Naive B cell (primary cell): ENCODE results near the gene MEF2D. TPM values are rescaled to one million over a fixed set of nuclear protein-coding genes. Genes with fewer than 3 reads are reported as not detected.

Source experiments
- ATAC-seq, 2 donors: fragments of 150-1000 bp; cut with Tn5 transposase; 2 replicates each; pipeline ENCODE4 v1.10.0; 2021; ENCODE audit warnings: low read depth in 2 of 2, mild to moderate bottlenecking in 2 of 2, moderate library complexity in 2 of 2
- DNase-seq: peaks from one replicate; pipeline ENCODE4 v3.0.0; 2022
- H3K27ac Mint-ChIP-seq, 6 donors: one replicate each; pipeline ENCODE4 v1.8.0; 2020 to 2022; ENCODE audit warnings: mild to moderate bottlenecking in 6 of 6, mixed read lengths in 6 of 6, moderate library complexity in 5 of 6, inconsistent platforms in 2 of 6
- H3K27me3 Mint-ChIP-seq, 3 donors: one replicate each; pipeline ENCODE4 v1.8.0; 2021 to 2022; ENCODE audit warnings: mixed read lengths in 3 of 3, mild to moderate bottlenecking in 1 of 3
- H3K36me3 Mint-ChIP-seq, 2 donors: one replicate each; pipeline ENCODE4 v1.8.0; 2020 to 2022; ENCODE audit warnings: mixed read lengths in 2 of 2, inconsistent platforms in 1 of 2, mild to moderate bottlenecking in 1 of 2
- H3K4me1 Mint-ChIP-seq, 3 donors: one replicate each; pipeline ENCODE4 v1.8.0; 2020 to 2022; ENCODE audit warnings: mixed read lengths in 3 of 3, inconsistent platforms in 1 of 3, mild to moderate bottlenecking in 1 of 3, moderate library complexity in 1 of 3
- H3K4me3 Mint-ChIP-seq, 8 donors: one replicate each; pipeline ENCODE4 v1.8.0; 2020 to 2022; ENCODE audit warnings: mild to moderate bottlenecking in 8 of 8, mixed read lengths in 8 of 8, moderate library complexity in 8 of 8, inconsistent platforms in 2 of 8
- H3K9me3 Mint-ChIP-seq, 7 donors: one replicate each; pipeline ENCODE4 v1.8.0; 2020 to 2022; ENCODE audit warnings: mixed read lengths in 7 of 7, mild to moderate bottlenecking in 5 of 7, inconsistent platforms in 2 of 7, moderate library complexity in 1 of 7
- polyA plus RNA-seq, 6 donors: library from polyadenylated mRNA; unstranded; fragments of 300-500 nt; fragmentation: Illumina TruSeq; gene quantifications; one replicate each; pipeline ENCODE4 v1.2.3, GENCODE V29; 2021; ENCODE audit warnings: low read depth in 6 of 6

MEF2D gene
- polyA plus RNA-seq, 6 donors from 2014 or later = 6.9 to 15.8 (median 9.1) TPM

DNA sequence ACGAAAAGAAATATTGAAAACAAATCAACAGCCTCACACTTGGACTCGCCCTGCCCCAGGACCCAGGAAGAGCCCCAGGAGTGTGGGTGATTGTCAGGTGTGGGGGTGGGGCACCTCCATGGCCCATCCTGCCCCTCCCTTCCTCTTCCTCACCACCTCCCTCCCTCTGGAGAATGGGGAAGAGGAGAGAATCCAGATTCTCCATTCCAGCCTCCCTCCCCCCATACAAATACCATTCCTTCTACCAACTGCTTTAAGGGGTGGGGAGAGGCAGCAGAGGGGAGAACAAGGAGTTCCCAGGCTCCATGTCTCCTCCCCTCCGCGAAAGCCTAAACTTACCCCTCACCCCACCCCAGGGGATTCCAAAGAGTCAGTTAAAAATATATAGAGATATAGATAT, 36.7 kb downstream of the MEF2D start:
- no peak for DNase-seq
- Mint-ChIP-seq H3K36me3 (peaks cover 5 to 14% of the 10 kb centered on the region in 2 donors), H3K9me3 (no peaks in the 10 kb centered on the region), H3K4me1 (peaks cover 6 to 24% (median 8%) of the 10 kb centered on the region in 3 donors), H3K27me3 (no peaks in the 10 kb centered on the region), H3K4me3 (peak overlapping the region in 1 of 8 donors; percentile 2), H3K27ac (peak overlapping the region in 2 of 6 donors; percentile 33 to 78)
- no peak for ATAC-seq

DNA sequence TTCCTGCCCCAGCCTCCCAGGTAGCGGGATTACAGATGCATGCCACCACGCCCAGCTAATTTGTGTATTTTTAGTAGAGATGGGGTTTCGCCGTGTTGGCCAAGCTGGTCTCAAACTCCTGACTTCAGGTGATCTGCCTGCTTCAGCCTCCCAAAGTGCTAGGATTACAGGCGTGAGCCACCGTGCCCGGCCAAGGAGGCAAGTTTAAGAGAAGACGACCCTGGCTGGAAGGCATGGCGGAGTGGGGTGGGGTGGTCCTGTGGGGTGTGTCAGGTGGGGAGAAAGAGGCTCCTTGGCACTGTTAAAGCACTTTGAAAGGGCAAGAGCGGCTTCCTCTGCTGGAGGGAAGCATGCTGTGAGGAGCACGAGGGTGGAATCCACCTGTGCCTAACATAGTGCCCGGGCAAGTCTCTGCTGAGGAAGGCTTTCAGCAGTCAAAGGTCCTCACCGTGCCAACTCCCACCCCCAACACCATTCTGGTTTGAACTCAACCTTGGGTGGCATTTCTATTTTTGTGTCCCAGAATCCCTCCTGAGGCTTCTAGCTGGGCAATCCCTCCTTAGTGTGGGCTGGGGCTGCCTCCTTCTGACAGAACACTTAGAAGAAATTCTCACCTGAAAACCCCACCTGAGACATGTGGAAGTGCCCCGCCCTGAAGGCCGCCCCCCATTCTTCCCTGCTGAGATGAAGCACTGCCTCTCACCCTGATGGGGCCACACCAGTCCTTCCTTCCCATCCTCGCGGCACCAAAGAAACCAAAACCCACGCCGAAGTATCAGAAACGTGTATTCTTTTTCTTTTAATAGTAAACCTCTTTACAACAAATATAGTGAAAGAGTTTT, 37.4 kb downstream of the MEF2D start:
- peaks cover 5 to 7% of the 10 kb centered on the region in 2 donors for H3K36me3 Mint-ChIP-seq
- ATAC-seq = no peak
- H3K27ac Mint-ChIP-seq = peak overlapping the region in 3 of 6 donors; percentile 78 to 79 (median 78)
- peak overlapping the region in 1 of 8 donors; percentile 2 for H3K4me3 Mint-ChIP-seq
- no peaks in the 10 kb centered on the region for H3K9me3 Mint-ChIP-seq
- peaks cover 6 to 22% (median 8%) of the 10 kb centered on the region in 3 donors for H3K4me1 Mint-ChIP-seq
- DNase-seq = no peak
- no peaks in the 10 kb centered on the region for H3K27me3 Mint-ChIP-seq

GRCh38 chr1:156461781-156462647, 38.6 kb downstream of the MEF2D start:
- Mint-ChIP-seq H3K4me3 (no peak overlapping the region), H3K9me3 (no peaks in the 10 kb centered on the region), H3K36me3 (peaks cover 0 to 5% of the 10 kb centered on the region in 2 donors), H3K27me3 (no peaks in the 10 kb centered on the region), H3K4me1 (peaks cover 10 to 24% (median 19%) of the 10 kb centered on the region in 3 donors), H3K27ac (peak overlapping the region; percentile 4 to 91 (median 40))
- DNase-seq = no peak
- no peak for ATAC-seq

DNA sequence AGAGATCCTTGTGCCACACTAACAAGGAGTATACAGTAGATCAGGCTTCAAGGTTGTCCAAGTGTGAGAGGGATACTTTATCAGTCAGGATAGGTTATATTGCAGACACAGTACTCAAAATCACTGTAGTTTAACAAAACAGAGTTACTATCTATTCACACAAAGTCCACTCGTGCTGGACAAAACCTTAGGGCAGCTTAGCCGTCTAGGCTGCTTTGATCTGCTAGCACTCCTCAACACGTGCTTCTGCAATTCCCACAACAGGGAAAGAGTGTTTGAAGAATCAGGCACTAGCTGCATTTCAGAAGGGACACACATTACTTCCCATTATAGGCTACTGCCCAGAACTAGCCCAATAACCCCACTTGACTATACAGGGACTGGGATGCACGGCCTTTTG, 39.5 kb downstream of the MEF2D start:
- H3K27me3 Mint-ChIP-seq = no peaks in the 10 kb centered on the region
- no peak overlapping the region for H3K4me3 Mint-ChIP-seq

DNA sequence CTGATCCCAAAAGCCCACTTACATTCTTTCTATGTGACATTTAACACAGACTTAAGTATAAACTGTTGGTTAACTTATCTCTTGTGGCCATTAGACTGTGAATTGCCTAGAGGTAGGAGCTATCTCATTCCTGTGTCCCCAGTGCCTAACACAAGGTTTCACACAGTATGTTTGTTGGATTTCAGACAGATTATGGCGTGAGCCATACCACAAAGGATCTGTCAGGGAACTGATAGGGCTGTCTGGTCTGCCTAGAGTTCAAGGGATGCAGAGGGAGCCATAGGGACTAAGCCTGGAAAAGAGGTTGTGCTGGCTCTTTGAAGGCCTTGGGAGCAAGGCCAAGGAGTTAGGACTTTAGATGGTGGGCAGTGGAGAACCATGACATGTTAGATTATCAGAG, 40.0 kb downstream of the MEF2D start:
- ATAC-seq (no peak), DNase-seq (no peak)
- peaks cover 19 to 26% (median 24%) of the 10 kb centered on the region in 3 donors for H3K4me1 Mint-ChIP-seq
- no peaks in the 10 kb centered on the region for H3K9me3 Mint-ChIP-seq
- no peaks in the 10 kb centered on the region for H3K27me3 Mint-ChIP-seq
- peaks cover 0 to 4% of the 10 kb centered on the region in 2 donors for H3K36me3 Mint-ChIP-seq
- peak overlapping the region; percentile 12 to 83 (median 71) for H3K27ac Mint-ChIP-seq
- H3K4me3 Mint-ChIP-seq = no peak overlapping the region

More for the DNA sequence above, 39.5 kb downstream of the MEF2D start:
- Mint-ChIP-seq H3K36me3 (peaks cover 0 to 5% of the 10 kb centered on the region in 2 donors), H3K27ac (peak overlapping the region in 4 of 6 donors; percentile 71 to 91 (median 73)), H3K4me1 (peaks cover 19 to 26% (median 26%) of the 10 kb centered on the region in 3 donors), H3K9me3 (no peaks in the 10 kb centered on the region)
- no peak for ATAC-seq
- no peak for DNase-seq

DNA sequence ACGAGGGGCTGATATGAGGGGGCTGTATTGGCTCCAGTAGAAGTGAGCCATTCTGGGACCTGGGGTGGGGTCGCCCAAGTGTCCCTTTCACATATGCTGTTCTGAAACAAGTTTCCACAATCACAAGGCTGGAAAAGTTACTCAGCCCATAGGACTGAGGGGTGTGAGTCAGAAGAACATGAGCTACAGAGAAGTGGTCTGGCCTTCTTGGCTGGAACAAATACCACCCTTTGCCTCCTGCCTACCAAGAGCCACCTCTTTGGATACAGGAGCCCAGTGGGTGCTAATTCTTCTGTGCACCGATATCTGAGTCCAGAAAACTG, 42.4 kb downstream of the MEF2D start:
- Mint-ChIP-seq H3K36me3 (no peaks in the 10 kb centered on the region), H3K27ac (peak overlapping the region; percentile 99 to 100 (median 100)), H3K9me3 (no peaks in the 10 kb centered on the region), H3K4me1 (peaks cover 13 to 18% (median 13%) of the 10 kb centered on the region in 3 donors), H3K4me3 (peak overlapping the region in 3 of 8 donors; percentile 56 to 92 (median 73)), H3K27me3 (no peaks in the 10 kb centered on the region)
- ATAC-seq = no peak
- no peak for DNase-seq

GRCh38 chr1:156456625-156457465, 43.7 kb downstream of the MEF2D start:
- H3K36me3 Mint-ChIP-seq = no peaks in the 10 kb centered on the region
- peak overlapping the region; percentile 99 to 100 (median 100) for H3K27ac Mint-ChIP-seq
- peaks cover 13 to 18% (median 13%) of the 10 kb centered on the region in 3 donors for H3K4me1 Mint-ChIP-seq
- DNase-seq (peak; percentile 97), ATAC-seq (peak; percentile 80 to 83)
- no peaks in the 10 kb centered on the region for H3K27me3 Mint-ChIP-seq
- no peaks in the 10 kb centered on the region for H3K9me3 Mint-ChIP-seq
- peak overlapping the region; percentile 92 to 97 (median 95) for H3K4me3 Mint-ChIP-seq

- DNase-seq (no peak), ATAC-seq (no peak)
- Mint-ChIP-seq H3K9me3 (no peaks in the 10 kb centered on the region), H3K27me3 (peaks cover 0 to 5% (median 0%) of the 10 kb centered on the region in 3 donors), H3K4me3 (peak overlapping the region in 1 of 8 donors; percentile 47), H3K27ac (peak overlapping the region in 2 of 6 donors; percentile 87 to 100), H3K36me3 (no peaks in the 10 kb centered on the region), H3K4me1 (peaks cover 13 to 18% (median 13%) of the 10 kb centered on the region in 3 donors)
Observed at GRCh38 chr1:156455362-156455761, 45.2 kb downstream of the MEF2D start.

DNA sequence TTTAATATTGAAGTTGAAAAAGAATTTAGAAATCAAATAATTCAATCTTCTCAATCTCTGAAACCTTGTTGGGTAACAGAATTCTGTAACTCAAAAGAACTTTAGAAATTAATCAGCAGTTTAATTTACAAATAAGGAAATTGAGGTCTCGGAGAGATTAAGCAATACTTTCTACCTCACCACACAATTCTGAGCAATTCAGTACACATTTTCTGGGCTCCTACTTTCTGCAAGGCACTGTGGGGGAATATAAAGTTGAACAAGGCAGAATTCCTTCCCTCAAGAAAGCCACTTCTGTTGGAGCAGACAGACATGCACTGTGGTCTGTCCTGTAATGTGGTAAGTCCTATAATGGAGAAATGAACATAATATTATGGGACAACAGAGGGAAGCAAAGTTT, 47.7 kb downstream of the MEF2D start:
- H3K36me3 Mint-ChIP-seq = no peaks in the 10 kb centered on the region
- peaks cover 8 to 18% (median 14%) of the 10 kb centered on the region in 3 donors for H3K27me3 Mint-ChIP-seq
- DNase-seq (no peak), ATAC-seq (no peak)
- no peak overlapping the region for H3K27ac Mint-ChIP-seq
- H3K9me3 Mint-ChIP-seq = no peaks in the 10 kb centered on the region
- no peak overlapping the region for H3K4me3 Mint-ChIP-seq
- peaks cover 13 to 16% (median 13%) of the 10 kb centered on the region in 3 donors for H3K4me1 Mint-ChIP-seq

DNA sequence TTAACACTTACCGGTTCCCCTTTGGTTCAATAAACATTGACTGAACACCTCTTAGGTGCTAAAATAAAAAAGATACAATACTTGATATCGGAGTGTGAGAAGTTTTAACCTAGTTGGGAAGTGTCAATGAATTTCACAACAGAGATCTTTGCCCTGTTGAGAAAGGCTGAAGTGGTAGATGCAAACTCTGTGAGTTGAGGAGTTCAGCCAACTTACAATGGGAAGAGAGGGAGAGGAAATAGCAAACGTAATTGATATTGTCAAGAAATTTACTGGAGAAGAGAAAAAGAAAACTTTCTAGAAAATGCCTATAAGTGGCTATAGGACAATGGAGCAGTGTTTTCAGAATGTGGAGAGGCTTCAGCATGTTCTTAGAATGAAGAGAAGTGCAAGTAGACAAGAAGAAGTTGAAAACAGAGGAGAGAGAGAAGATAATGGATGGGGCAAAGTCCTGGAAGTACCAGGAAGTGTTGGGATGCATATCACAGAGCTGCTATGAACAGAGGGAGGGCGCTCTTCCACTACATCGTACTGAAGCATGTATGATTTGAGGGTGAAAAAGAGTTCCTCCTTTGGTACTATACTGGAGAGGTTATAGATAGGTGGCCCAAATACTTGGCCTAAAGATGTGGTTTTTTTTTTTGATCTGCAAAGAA, 48.9 kb downstream of the MEF2D start:
- DNase-seq = no peak
- H3K27ac Mint-ChIP-seq = no peak overlapping the region
- no peaks in the 10 kb centered on the region for H3K36me3 Mint-ChIP-seq
- H3K4me1 Mint-ChIP-seq = peaks cover 4 to 5% (median 5%) of the 10 kb centered on the region in 3 donors
- ATAC-seq = no peak
- no peaks in the 10 kb centered on the region for H3K9me3 Mint-ChIP-seq
- peaks cover 20 to 24% (median 21%) of the 10 kb centered on the region in 3 donors for H3K27me3 Mint-ChIP-seq
- peak overlapping the region in 1 of 8 donors; percentile 20 for H3K4me3 Mint-ChIP-seq

DNA sequence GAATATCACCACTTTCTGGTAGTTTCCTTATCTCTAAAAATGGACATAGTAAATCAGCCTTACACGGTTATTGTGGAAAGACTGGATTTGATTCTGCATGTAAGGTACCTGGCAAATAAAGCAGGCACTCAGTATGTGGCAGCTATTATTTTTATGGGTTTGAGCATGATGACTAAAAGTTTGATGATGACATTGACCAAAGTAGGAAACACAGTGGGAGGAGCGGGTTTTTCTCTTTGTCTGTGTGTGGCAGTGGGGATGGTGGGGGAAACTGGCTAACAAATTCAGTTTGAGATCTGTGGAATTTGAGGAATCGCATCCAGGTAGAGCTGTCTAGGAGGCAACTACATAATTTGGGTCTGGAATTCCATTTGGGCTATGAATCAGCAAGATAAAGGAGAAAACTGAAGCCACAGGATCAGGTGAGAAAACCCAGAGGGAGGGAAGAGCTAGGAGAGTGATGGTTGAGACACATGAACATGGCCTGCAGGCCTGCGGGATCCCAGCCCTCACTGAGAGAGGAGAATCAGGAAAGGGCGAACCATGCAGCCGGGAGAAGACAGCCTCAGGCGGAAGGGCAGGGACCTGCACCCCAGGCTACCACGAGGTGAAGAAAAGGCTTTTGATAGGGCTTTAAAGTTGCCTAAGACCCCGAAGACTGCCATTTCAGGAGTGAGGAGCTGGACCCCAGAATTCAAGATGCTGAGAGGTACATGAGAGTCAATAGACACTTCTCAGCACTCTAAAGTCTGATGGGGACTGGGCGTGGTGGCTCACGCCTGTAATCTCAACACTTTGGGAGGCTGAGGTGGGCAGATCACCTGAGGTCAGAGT, 52.2 kb downstream of the MEF2D start:
- H3K27ac Mint-ChIP-seq = no peak overlapping the region
- peak overlapping the region in 1 of 8 donors; percentile 51 for H3K4me3 Mint-ChIP-seq
- DNase-seq (no peak), ATAC-seq (no peak)
- no peaks in the 10 kb centered on the region for H3K36me3 Mint-ChIP-seq
- peaks cover 45 to 53% (median 45%) of the 10 kb centered on the region in 3 donors for H3K27me3 Mint-ChIP-seq
- peaks cover 5 to 6% (median 6%) of the 10 kb centered on the region in 3 donors for H3K4me1 Mint-ChIP-seq
- no peaks in the 10 kb centered on the region for H3K9me3 Mint-ChIP-seq
